Activated CD8-positive, alpha-beta memory T cell treated with anti-CD3 and anti-CD28 coated beads for 4 hours (primary cell): ENCODE results near the gene HSPB8.
"Not testable (repeated sequence)": the region's sequence is repeated elsewhere in the genome, so short reads cannot be mapped to it uniquely, and the experiment has no call there.

Experiments
- DNase-seq, 2 donors: peaks; one replicate each; pipeline ENCODE4 v3.0.0-alpha.2; 2020; ENCODE audit warnings: low read depth in 2 of 2

HSPB8 gene

GRCh38 chr12:119206348-119207062 lies 27.8 kb downstream of the HSPB8 start:
- no peak for DNase-seq

- DNase-seq = no peak
Observed at GRCh38 chr12:119207063-119207560, 28.4 kb downstream of the HSPB8 start.

- no peak for DNase-seq
Observed at GRCh38 chr12:119208626-119209061, 29.9 kb downstream of the HSPB8 start.

- DNase-seq = no peak
Observed at GRCh38 chr12:119211884-119212283, 33.2 kb downstream of the HSPB8 start.

GRCh38 chr12:119216084-119216483 lies 37.4 kb downstream of the HSPB8 start:
- DNase-seq = no peak

GRCh38 chr12:119218875-119219274 lies 40.1 kb downstream of the HSPB8 start:
- DNase-seq = not testable (repeated sequence)

- no peak for DNase-seq
Observed at GRCh38 chr12:119222222-119222951, 43.7 kb downstream of the HSPB8 start.

- no peak for DNase-seq
Observed at GRCh38 chr12:119225454-119225853, 46.7 kb downstream of the HSPB8 start.

GRCh38 chr12:119227292-119227691 lies 48.6 kb downstream of the HSPB8 start:
- no peak for DNase-seq

GRCh38 chr12:119229205-119229604 lies 50.5 kb downstream of the HSPB8 start:
- no peak for DNase-seq

GRCh38 chr12:119229837-119230236 lies 51.1 kb downstream of the HSPB8 start:
- no peak for DNase-seq

GRCh38 chr12:119230807-119231206 lies 52.1 kb downstream of the HSPB8 start:
- no peak for DNase-seq

- no peak for DNase-seq
Observed at GRCh38 chr12:119231774-119232173, 53.0 kb downstream of the HSPB8 start.

- no peak for DNase-seq
Observed at GRCh38 chr12:119235197-119235751, 56.5 kb downstream of the HSPB8 start.

GRCh38 chr12:119236372-119236771 lies 57.6 kb downstream of the HSPB8 start:
- no peak for DNase-seq

GRCh38 chr12:119239040-119239439 lies 60.3 kb downstream of the HSPB8 start:
- no peak for DNase-seq

GRCh38 chr12:119241049-119241448 lies 62.3 kb downstream of the HSPB8 start:
- DNase-seq = no peak

- DNase-seq = no peak
Observed at GRCh38 chr12:119241580-119242169, 62.9 kb downstream of the HSPB8 start.
